SK-N-SH (cell line): Measurements from ENCODE around the gene GOLGA6A.

Source experiments
- EP300 ChIP-seq, 2 experiments: IDR thresholded peaks; 2 replicates each; pipeline versions ENCODE4 v1.4.0 to v1.6.1; 2012; ENCODE audit warnings: borderline replicate concordance in 1 of 2, low read depth in 1 of 2, low read length in 1 of 2
- RAD21 ChIP-seq: IDR thresholded peaks from 2 replicates; pipeline ENCODE4 v1.6.1; 2012; ENCODE audit warnings: mild to moderate bottlenecking, low read length
- TCF12 ChIP-seq: IDR thresholded peaks from 2 replicates; pipeline ENCODE4 v1.4.0; 2012
- TF ChIP-seq, protein P1 (sequence below): fragments of 200-600 bp; sonication (generic); IDR thresholded peaks from 2 replicates; pipeline ENCODE4 v1.6.1; 2017; ENCODE audit warnings: antibody characterized with exemption, mild to moderate bottlenecking, moderate library complexity
- TF ChIP-seq, protein P2 (sequence below): IDR thresholded peaks from 2 replicates; pipeline ENCODE4; 2012
- TF ChIP-seq, protein P3 (sequence below): IDR thresholded peaks from 2 replicates; pipeline ENCODE4 v1.6.1; 2012; ENCODE audit warnings: mild to moderate bottlenecking, low read depth, low read length, moderate library complexity

DNA sequence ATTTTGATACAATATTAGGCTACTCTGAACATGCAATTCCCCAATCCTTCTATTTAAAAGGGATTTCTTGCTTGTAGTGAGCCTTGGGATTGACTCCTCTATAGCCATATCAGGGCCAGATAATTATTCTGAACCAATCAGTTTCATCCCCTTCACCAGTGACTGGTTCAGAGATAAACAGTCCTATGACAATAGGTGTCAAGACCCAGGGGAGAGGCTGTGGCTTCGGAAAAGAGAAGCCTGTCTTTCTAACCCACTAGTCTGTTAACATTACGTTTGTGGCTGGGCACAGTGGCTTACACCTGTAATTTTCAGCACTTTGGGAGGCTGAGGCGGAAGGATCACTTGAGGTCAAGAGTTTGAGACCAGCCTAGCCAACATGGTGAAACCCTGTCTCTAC lies 41.8 kb upstream of the GOLGA6A start:
- TF ChIP-seq, protein P1, sequence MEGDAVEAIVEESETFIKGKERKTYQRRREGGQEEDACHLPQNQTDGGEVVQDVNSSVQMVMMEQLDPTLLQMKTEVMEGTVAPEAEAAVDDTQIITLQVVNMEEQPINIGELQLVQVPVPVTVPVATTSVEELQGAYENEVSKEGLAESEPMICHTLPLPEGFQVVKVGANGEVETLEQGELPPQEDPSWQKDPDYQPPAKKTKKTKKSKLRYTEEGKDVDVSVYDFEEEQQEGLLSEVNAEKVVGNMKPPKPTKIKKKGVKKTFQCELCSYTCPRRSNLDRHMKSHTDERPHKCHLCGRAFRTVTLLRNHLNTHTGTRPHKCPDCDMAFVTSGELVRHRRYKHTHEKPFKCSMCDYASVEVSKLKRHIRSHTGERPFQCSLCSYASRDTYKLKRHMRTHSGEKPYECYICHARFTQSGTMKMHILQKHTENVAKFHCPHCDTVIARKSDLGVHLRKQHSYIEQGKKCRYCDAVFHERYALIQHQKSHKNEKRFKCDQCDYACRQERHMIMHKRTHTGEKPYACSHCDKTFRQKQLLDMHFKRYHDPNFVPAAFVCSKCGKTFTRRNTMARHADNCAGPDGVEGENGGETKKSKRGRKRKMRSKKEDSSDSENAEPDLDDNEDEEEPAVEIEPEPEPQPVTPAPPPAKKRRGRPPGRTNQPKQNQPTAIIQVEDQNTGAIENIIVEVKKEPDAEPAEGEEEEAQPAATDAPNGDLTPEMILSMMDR, result no peak
- TF ChIP-seq, protein P2, sequence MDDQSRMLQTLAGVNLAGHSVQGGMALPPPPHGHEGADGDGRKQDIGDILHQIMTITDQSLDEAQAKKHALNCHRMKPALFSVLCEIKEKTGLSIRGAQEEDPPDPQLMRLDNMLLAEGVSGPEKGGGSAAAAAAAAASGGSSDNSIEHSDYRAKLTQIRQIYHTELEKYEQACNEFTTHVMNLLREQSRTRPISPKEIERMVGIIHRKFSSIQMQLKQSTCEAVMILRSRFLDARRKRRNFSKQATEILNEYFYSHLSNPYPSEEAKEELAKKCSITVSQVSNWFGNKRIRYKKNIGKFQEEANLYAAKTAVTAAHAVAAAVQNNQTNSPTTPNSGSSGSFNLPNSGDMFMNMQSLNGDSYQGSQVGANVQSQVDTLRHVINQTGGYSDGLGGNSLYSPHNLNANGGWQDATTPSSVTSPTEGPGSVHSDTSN, result no peak
- TF ChIP-seq EP300 (IDR thresholded peaks at IDR 0.05; ENCODE audit: borderline replicate concordance in 1 of 2, low read depth in 1 of 2, low read length in 1 of 2) (no peak), RAD21 (no peak), TCF12 (no peak)
- TF ChIP-seq, protein P3, sequence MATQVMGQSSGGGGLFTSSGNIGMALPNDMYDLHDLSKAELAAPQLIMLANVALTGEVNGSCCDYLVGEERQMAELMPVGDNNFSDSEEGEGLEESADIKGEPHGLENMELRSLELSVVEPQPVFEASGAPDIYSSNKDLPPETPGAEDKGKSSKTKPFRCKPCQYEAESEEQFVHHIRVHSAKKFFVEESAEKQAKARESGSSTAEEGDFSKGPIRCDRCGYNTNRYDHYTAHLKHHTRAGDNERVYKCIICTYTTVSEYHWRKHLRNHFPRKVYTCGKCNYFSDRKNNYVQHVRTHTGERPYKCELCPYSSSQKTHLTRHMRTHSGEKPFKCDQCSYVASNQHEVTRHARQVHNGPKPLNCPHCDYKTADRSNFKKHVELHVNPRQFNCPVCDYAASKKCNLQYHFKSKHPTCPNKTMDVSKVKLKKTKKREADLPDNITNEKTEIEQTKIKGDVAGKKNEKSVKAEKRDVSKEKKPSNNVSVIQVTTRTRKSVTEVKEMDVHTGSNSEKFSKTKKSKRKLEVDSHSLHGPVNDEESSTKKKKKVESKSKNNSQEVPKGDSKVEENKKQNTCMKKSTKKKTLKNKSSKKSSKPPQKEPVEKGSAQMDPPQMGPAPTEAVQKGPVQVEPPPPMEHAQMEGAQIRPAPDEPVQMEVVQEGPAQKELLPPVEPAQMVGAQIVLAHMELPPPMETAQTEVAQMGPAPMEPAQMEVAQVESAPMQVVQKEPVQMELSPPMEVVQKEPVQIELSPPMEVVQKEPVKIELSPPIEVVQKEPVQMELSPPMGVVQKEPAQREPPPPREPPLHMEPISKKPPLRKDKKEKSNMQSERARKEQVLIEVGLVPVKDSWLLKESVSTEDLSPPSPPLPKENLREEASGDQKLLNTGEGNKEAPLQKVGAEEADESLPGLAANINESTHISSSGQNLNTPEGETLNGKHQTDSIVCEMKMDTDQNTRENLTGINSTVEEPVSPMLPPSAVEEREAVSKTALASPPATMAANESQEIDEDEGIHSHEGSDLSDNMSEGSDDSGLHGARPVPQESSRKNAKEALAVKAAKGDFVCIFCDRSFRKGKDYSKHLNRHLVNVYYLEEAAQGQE, result no peak
